H1 (cell line): ENCODE data around the gene PAX9. TPM values are rescaled to one million over a fixed set of nuclear protein-coding genes. Genes with fewer than 3 reads are reported as not detected.

Source experiments
- CTCF ChIA-PET: fragments of 300-600 bp; sonication (Branson Sonifier 250); formaldehyde crosslinking; loops from one replicate; lab custom pipeline; 2021; ENCODE audit not compliant: partially characterized antibody; lab: Charles Lee
- POLR2A ChIA-PET: fragments of 300-600 bp; sonication (Branson Sonifier 250); formaldehyde crosslinking; loops from one replicate; lab custom pipeline; 2021; ENCODE audit warnings: inconsistent platforms; ENCODE audit not compliant: partially characterized antibody; lab: Charles Lee
- DNase-seq, 2 experiments: peaks; one replicate each; pipeline versions ENCODE4 v3.0.0 to v3.0.0-alpha.2; 2010 to 2022; ENCODE audit warnings: low spot score in 2 of 2, low read depth in 1 of 2, mixed read lengths in 1 of 2
- FAIRE-seq: peaks from 2 replicates; lab custom pipeline; 2011; peaks lifted over from hg19 to GRCh38; lab: Jason Lieb, UNC
- H2AFZ ChIP-seq: 2 replicates; pipeline ENCODE4 v1.8.1; 2012; ENCODE audit warnings: low read length, inconsistent platforms
- H2AK5ac ChIP-seq: 2 replicates; pipeline ENCODE4 v1.6.1; 2013; ENCODE audit warnings: low read depth, low read length
- H2BK120ac ChIP-seq: replicated peaks from 2 replicates; pipeline ENCODE3; 2013; ENCODE audit warnings: low read depth, low read length, inconsistent platforms
- H2BK12ac ChIP-seq: 2 replicates; pipeline ENCODE4 v1.6.1; 2013; ENCODE audit warnings: low read depth, low read length
- H2BK15ac ChIP-seq: 2 replicates; pipeline ENCODE4 v1.6.1; 2013; ENCODE audit warnings: low read length
- H2BK20ac ChIP-seq: 2 replicates; pipeline ENCODE4 v1.6.1; 2013; ENCODE audit warnings: low read length
- H2BK5ac ChIP-seq: 2 replicates; pipeline ENCODE4 v1.6.1; 2013; ENCODE audit warnings: low read depth, low read length
- H3K14ac ChIP-seq: 2 replicates; pipeline ENCODE4 v1.6.1; 2013; ENCODE audit warnings: inconsistent platforms; ENCODE audit not compliant: insufficient read length
- H3K18ac ChIP-seq: 2 replicates; pipeline ENCODE4 v1.6.1; 2013; ENCODE audit warnings: low read length; ENCODE audit errors: extremely low read depth
- H3K23ac ChIP-seq: 2 replicates; pipeline ENCODE4 v1.6.1; 2013; ENCODE audit warnings: inconsistent platforms; ENCODE audit not compliant: insufficient read length
- H3K23me2 ChIP-seq: 2 replicates; pipeline ENCODE4 v1.6.1; 2013; ENCODE audit warnings: low read depth, low read length
- H3K27ac ChIP-seq: 2 replicates; pipeline ENCODE4 v1.6.1; 2011; ENCODE audit warnings: low read depth, low read length, inconsistent platforms
- H3K27me3 ChIP-seq, 4 experiments: replicated peaks in 1 of 4; 1 replicate in 1 of 4; 2 replicates in 3 of 4; pipeline versions ENCODE4 v1.6.1 to v1.8.1; 2011 to 2013; ENCODE audit warnings: low read length in 3 of 4, mild to moderate bottlenecking in 3 of 4, inconsistent platforms in 2 of 4, mixed read lengths in 2 of 4, moderate library complexity in 1 of 4; ENCODE audit not compliant: control insufficient read depth in 3 of 4, insufficient read depth in 3 of 4; ENCODE audit errors: extremely low read depth in 1 of 4
- H3K36me3 ChIP-seq, 4 experiments: 2 replicates each; pipeline versions ENCODE4 v1.6.1 to v1.8.1; 2011 to 2013; ENCODE audit warnings: mild to moderate bottlenecking in 4 of 4, low read length in 3 of 4, moderate library complexity in 2 of 4, control low read depth in 1 of 4, inconsistent platforms in 1 of 4; ENCODE audit not compliant: insufficient read depth in 4 of 4, control insufficient read depth in 2 of 4
- H3K4ac ChIP-seq: replicated peaks from 2 replicates; pipeline ENCODE3; 2013; ENCODE audit warnings: low read length, low read depth, mixed read lengths, inconsistent platforms; ENCODE audit not compliant: insufficient read length
- H3K4me1 ChIP-seq, 4 experiments: replicated peaks in 1 of 4; 1 replicate in 1 of 4; 2 replicates in 3 of 4; pipeline versions ENCODE4 v1.6.1 to v1.8.1; 2011 to 2013; ENCODE audit warnings: low read length in 3 of 4, inconsistent platforms in 2 of 4, mixed read lengths in 1 of 4; ENCODE audit not compliant: insufficient read depth in 4 of 4, control insufficient read depth in 3 of 4
- H3K4me2 ChIP-seq, 2 experiments: 2 replicates each; pipeline versions ENCODE4 v1.6.1 to v1.8.1; 2011 to 2013; ENCODE audit warnings: low read depth in 2 of 2, low read length in 2 of 2, control low read depth in 1 of 2, inconsistent platforms in 1 of 2, mild to moderate bottlenecking in 1 of 2; ENCODE audit not compliant: insufficient read depth in 1 of 2
- H3K4me3 ChIP-seq, 4 experiments: fragments of 200-600, 300-600 bp in 1 of 4; sonication (generic), shearing (Covaris generic), sonication (Bioruptor Twin) in 1 of 4; 2 replicates each; pipeline versions ENCODE4 v1.5.1 to v1.8.1; 2011 to 2016; ENCODE audit warnings: low read length in 4 of 4, low read depth in 3 of 4, control low read depth in 2 of 4, inconsistent platforms in 2 of 4, mild to moderate bottlenecking in 2 of 4, mixed read lengths in 1 of 4, moderate library complexity in 1 of 4; ENCODE audit not compliant: insufficient read depth in 2 of 4; ENCODE audit errors: extremely low read depth in 1 of 4
- H3K56ac ChIP-seq: replicated peaks from 2 replicates; pipeline ENCODE3; 2013; ENCODE audit warnings: low read depth, mild to moderate bottlenecking, mixed read lengths, low read length, inconsistent platforms; ENCODE audit not compliant: insufficient read length
- H3K79me1 ChIP-seq: 2 replicates; pipeline ENCODE4 v1.6.1; 2013; ENCODE audit warnings: low read depth, low read length, control low read depth
- H3K79me2 ChIP-seq, 2 experiments: 2 replicates each; pipeline versions ENCODE4 v1.6.1 to v1.8.1; 2012 to 2013; ENCODE audit warnings: low read length in 2 of 2, mild to moderate bottlenecking in 2 of 2, inconsistent platforms in 1 of 2; ENCODE audit not compliant: insufficient read depth in 2 of 2, control insufficient read depth in 1 of 2
- H3K9ac ChIP-seq, 4 experiments: replicated peaks in 1 of 4; 1 replicate in 1 of 4; 2 replicates in 3 of 4; pipeline versions ENCODE4 v1.6.1 to v1.8.1; 2011 to 2013; ENCODE audit warnings: low read depth in 3 of 4, low read length in 3 of 4, control low read depth in 2 of 4, mild to moderate bottlenecking in 2 of 4, moderate library complexity in 2 of 4, inconsistent platforms in 1 of 4; ENCODE audit errors: extremely low read depth in 1 of 4
- H3K9me3 ChIP-seq, 2 experiments: 2 replicates each; pipeline versions ENCODE4 v1.6.1 to v1.8.1; 2012 to 2013; ENCODE audit warnings: mild to moderate bottlenecking in 2 of 2, moderate library complexity in 2 of 2, control low read depth in 1 of 2, inconsistent platforms in 1 of 2, low read depth in 1 of 2, low read length in 1 of 2, mixed read lengths in 1 of 2; ENCODE audit not compliant: insufficient read depth in 2 of 2
- H4K20me1 ChIP-seq, 2 experiments: replicated peaks in 1 of 2; 2 replicates each; pipeline versions ENCODE3 to v1.8.1; 2011 to 2013; ENCODE audit warnings: inconsistent platforms in 2 of 2, low read length in 2 of 2, mild to moderate bottlenecking in 1 of 2; ENCODE audit not compliant: insufficient read depth in 2 of 2, control insufficient read depth in 1 of 2
- H4K5ac ChIP-seq: 2 replicates; pipeline ENCODE4 v1.6.1; 2013; ENCODE audit warnings: low read length, low read depth, mixed read lengths, inconsistent platforms; ENCODE audit not compliant: insufficient read length
- H4K8ac ChIP-seq: 2 replicates; pipeline ENCODE4 v1.8.0; 2013; ENCODE audit warnings: mild to moderate bottlenecking, moderate library complexity, low read length, inconsistent platforms; ENCODE audit not compliant: insufficient read depth; ENCODE audit errors: extremely low read depth
- H4K91ac ChIP-seq: replicated peaks from 2 replicates; pipeline ENCODE3; 2013; ENCODE audit warnings: low read length, mixed read lengths, inconsistent platforms; ENCODE audit not compliant: insufficient read length
- ASH2L ChIP-seq: fragments of 200-600, 300-600 bp; sonication (generic); IDR thresholded peaks from one replicate; pipeline ENCODE4 v1.7.1; 2017; ENCODE audit warnings: low read length
- KDM4A ChIP-seq: IDR thresholded peaks from one replicate; pipeline ENCODE4 v1.7.1; 2012; ENCODE audit warnings: low read depth, mild to moderate bottlenecking, moderate library complexity, low read length, inconsistent platforms; ENCODE audit not compliant: severe bottlenecking
- POU5F1 ChIP-seq: IDR thresholded peaks from 2 replicates; pipeline ENCODE4 v1.6.1; 2011; ENCODE audit warnings: low read depth, mild to moderate bottlenecking, low read length, moderate library complexity
- WGBS, 2 experiments: shearing (Covaris generic) in 1 of 2; methylation state at CpG; one replicate each; pipeline versions ENCODE4 v1.1.6 to v1.1.7; 2013 to 2015; ENCODE audit warnings: low lambda C conversion rate in 2 of 2, mixed read lengths in 2 of 2, inconsistent platforms in 1 of 2, low coverage in 1 of 2, missing lambda C conversion rate in 1 of 2; ENCODE audit not compliant: insufficient replicate concordance in 2 of 2, insufficient coverage in 1 of 2, insufficient read length in 1 of 2; ENCODE audit errors: extremely low coverage in 1 of 2, missing lambda C conversion rate in 1 of 2; 5-methylcytosine and 5-hydroxymethylcytosine counted together
- polyA plus RNA-seq, 7 experiments: library from polyadenylated mRNA; depleted of rRNA in 3 of 7; stranded (reverse) in 5 of 7; unstranded in 2 of 7; fragments of >200 nt in 5 of 7; fragments of 200-250 nt in 2 of 7; gene quantifications; 1 replicate in 5 of 7; 2 replicates in 1 of 7; 4 replicates in 1 of 7; pipeline versions ENCODE4 v1.2.1 to v1.2.3, GENCODE V29; 2011 to 2013; ENCODE audit warnings: missing spikeins in 2 of 7, mixed read lengths in 2 of 7
- total RNA-seq: library from RNA; stranded (reverse); fragmentation: NEBNext Ultra II Directional; extraction: Animal tissue kit (Norgen Biotek cat#: 25700); gene quantifications from 2 replicates; pipeline ENCODE4 v1.2.1, GENCODE V29; 2021

PAX9 gene
- total and polyA plus RNA-seq, 2 of the 8 experiments (the other 6 are each of a cell fraction or from before 2014, with no cell fraction given): 0.05 TPM; not detected in 1

- no peak for FAIRE-seq
- no peak overlapping the region for H3K14ac ChIP-seq
- no peak overlapping the region for H2BK15ac ChIP-seq
- H3K27ac ChIP-seq: no peak overlapping the region
- H3K4me2 ChIP-seq: peak overlapping the region; percentile 67 to 75
- H3K23ac ChIP-seq: no peak overlapping the region
- no peak overlapping the region for H2AFZ ChIP-seq
- peaks cover 29 to 55% of the 10 kb centered on the region in 2 experiments for H4K20me1 ChIP-seq
- no peaks in the 10 kb centered on the region for H3K79me1 ChIP-seq
- CTCF ChIA-PET: interaction anchor here (1.5 to 9.9 kb wide), 3 partner anchors 14 to 280 kb away, joined by 5 to 132 read pairs (median 92); no protein-coding TSS in a partner anchor
- no peak overlapping the region for H3K56ac ChIP-seq
- H3K9ac ChIP-seq: no peak overlapping the region
- no peak overlapping the region for H4K91ac ChIP-seq
- peak; percentile 50 for TF ChIP-seq KDM4A
- no peak for TF ChIP-seq POU5F1
- TF ChIP-seq ASH2L: peak; percentile 57
- POLR2A ChIA-PET: interaction anchor here (0.6 to 2.0 kb wide), 3 partner anchors 78 to 140 kb away, joined by 3 to 4 read pairs (median 3); no protein-coding TSS in a partner anchor
- no peak overlapping the region for H4K8ac ChIP-seq
- peak overlapping the region; percentile 84; the same call in 1 of the 2 replicates for H2BK12ac ChIP-seq
- no peak overlapping the region for H2AK5ac ChIP-seq
- WGBS, 2 experiments: 1% methylated on average over 11 of the region's 11 CpGs; no CpG with 5 or more reads in 1 of the 2 experiments
- no peaks in the 10 kb centered on the region for H3K9me3 ChIP-seq
- no peak overlapping the region for H2BK5ac ChIP-seq
- H4K5ac ChIP-seq: no peak overlapping the region
- no peak overlapping the region for H3K18ac ChIP-seq
- DNase-seq: no peak
- H3K4ac ChIP-seq: no peak overlapping the region
- H3K4me1 ChIP-seq: peaks cover 4 to 32% (median 22%) of the 10 kb centered on the region in 4 experiments
- peak overlapping the region; percentile 21 to 62 (median 32); a peak in 6 of 8 replicates for H3K4me3 ChIP-seq
- H3K79me2 ChIP-seq: no peaks in the 10 kb centered on the region
- peaks cover 0 to 3% (median 0%) of the 10 kb centered on the region in 4 experiments; a peak in 1 of 8 replicates for H3K36me3 ChIP-seq
- H3K23me2 ChIP-seq: peaks cover 11% of the 10 kb centered on the region; the same call in 1 of the 2 replicates
- H2BK20ac ChIP-seq: no peak overlapping the region; the same call in 1 of the 2 replicates
- H3K27me3 ChIP-seq: peaks cover 92 to 99% (median 94%) of the 10 kb centered on the region in 4 experiments
- H2BK120ac ChIP-seq: no peak overlapping the region
Measured at GRCh38 chr14:36662258-36662542, 540 bp downstream of the PAX9 start.
